Naive thymus-derived CD4-positive, alpha-beta T cell (primary cell): ENCODE results near the gene METRNL. TPM values are rescaled to one million over a fixed set of nuclear protein-coding genes. Genes with fewer than 3 reads are reported as not detected.

ENCODE experiments used
- ATAC-seq: fragments of 150-1000 bp; cut with Tn5 transposase; 2 replicates; pipeline ENCODE4 v1.10.0; 2021; ENCODE audit warnings: mild to moderate bottlenecking, moderate library complexity
- CTCF ChIA-PET: fragments of 350-600 bp; sonication (Branson Sonifier 250); formaldehyde crosslinking; loops from one replicate; lab custom pipeline; 2021; ENCODE audit warnings: antibody characterized with exemption; lab: Charles Lee
- POLR2A ChIA-PET: fragments of 350-600 bp; sonication (Branson Sonifier 250); formaldehyde crosslinking; loops from one replicate; lab custom pipeline; 2021; ENCODE audit warnings: antibody characterized with exemption, inconsistent platforms; lab: Charles Lee
- DNase-seq, 9 donors: peaks; one replicate each; pipeline versions ENCODE4 v3.0.0 to v3.0.0-alpha.2; 2020 to 2022; ENCODE audit warnings: mixed read lengths in 1 of 9
- H3K27ac ChIP-seq: one replicate; pipeline ENCODE4 v1.7.0; 2013; ENCODE audit warnings: mild to moderate bottlenecking, low read depth, low read length, moderate library complexity
- H3K27me3 ChIP-seq, 2 donors: one replicate each; pipeline ENCODE4 v1.7.0; 2013; ENCODE audit warnings: low read length in 2 of 2, mild to moderate bottlenecking in 2 of 2, moderate library complexity in 2 of 2; ENCODE audit not compliant: control insufficient read depth in 2 of 2, insufficient read depth in 2 of 2
- H3K36me3 ChIP-seq, 3 experiments: 1 replicate in 2 of 3; 2 replicates in 1 of 3; pipeline ENCODE4 v1.7.0; 2013; ENCODE audit warnings: low read length in 3 of 3, mild to moderate bottlenecking in 3 of 3, moderate library complexity in 1 of 3; ENCODE audit not compliant: insufficient read depth in 3 of 3, control insufficient read depth in 2 of 3
- H3K4me1 ChIP-seq, 2 donors: one replicate each; pipeline ENCODE4 v1.7.0; 2013; ENCODE audit warnings: low read length in 2 of 2, mild to moderate bottlenecking in 2 of 2, moderate library complexity in 1 of 2; ENCODE audit not compliant: control insufficient read depth in 2 of 2, insufficient read depth in 2 of 2
- H3K4me3 ChIP-seq: 2 replicates; pipeline ENCODE4 v1.7.0; 2013; ENCODE audit warnings: mild to moderate bottlenecking, low read length
- H3K9me3 ChIP-seq, 3 experiments: 1 replicate in 2 of 3; 2 replicates in 1 of 3; pipeline ENCODE4 v1.7.0; 2013; ENCODE audit warnings: low read length in 3 of 3; ENCODE audit not compliant: control insufficient read depth in 2 of 3
- H3K27ac Mint-ChIP-seq, 9 donors: one replicate each; pipeline ENCODE4 v1.8.0; 2020 to 2022; ENCODE audit warnings: mixed read lengths in 9 of 9, mild to moderate bottlenecking in 8 of 9, moderate library complexity in 5 of 9, inconsistent platforms in 2 of 9
- H3K27me3 Mint-ChIP-seq, 5 donors: one replicate each; pipeline ENCODE4 v1.8.0; 2021 to 2022; ENCODE audit warnings: mixed read lengths in 5 of 5, mild to moderate bottlenecking in 1 of 5
- H3K36me3 Mint-ChIP-seq, 5 donors: one replicate each; pipeline ENCODE4 v1.8.0; 2020 to 2022; ENCODE audit warnings: mixed read lengths in 5 of 5, mild to moderate bottlenecking in 3 of 5, inconsistent platforms in 1 of 5
- H3K4me1 Mint-ChIP-seq, 7 donors: one replicate each; pipeline ENCODE4 v1.8.0; 2020 to 2022; ENCODE audit warnings: mixed read lengths in 7 of 7, mild to moderate bottlenecking in 3 of 7, inconsistent platforms in 1 of 7
- H3K4me3 Mint-ChIP-seq, 10 donors: one replicate each; pipeline ENCODE4 v1.8.0; 2020 to 2022; ENCODE audit warnings: mild to moderate bottlenecking in 10 of 10, mixed read lengths in 10 of 10, moderate library complexity in 6 of 10, inconsistent platforms in 2 of 10
- H3K9me3 Mint-ChIP-seq, 11 donors: one replicate each; pipeline ENCODE4 v1.8.0; 2020 to 2022; ENCODE audit warnings: mixed read lengths in 11 of 11, mild to moderate bottlenecking in 4 of 11, inconsistent platforms in 1 of 11, moderate library complexity in 1 of 11
- intact Hi-C, 2 donors: fragments of 100-400 bp; cut with micrococcal nuclease; formaldehyde crosslinking; loops; one replicate each; pipeline ENCODE4 v1.15.1; 2023
- polyA plus RNA-seq, 2 donors: library from polyadenylated mRNA; unstranded; fragments of 300-500 nt; fragmentation: Illumina TruSeq; gene quantifications; one replicate each; pipeline ENCODE4 v1.2.3, GENCODE V29; 2021
- total RNA-seq, 6 experiments: library from RNA in 5 of 6; stranded (reverse) in 5 of 6; gene quantifications; 1 replicate in 5 of 6; 2 replicates in 1 of 6; pipeline ENCODE4 v1.2.3 and lab custom pipeline; 2021 to 2026

Gene METRNL
- total and polyA plus RNA-seq, 7 experiments from 2014 or later = 1.0 to 147 (median 10.3) TPM; not detected in 2

GRCh38 chr17:83103943-83104311 lies 24.5 kb downstream of the METRNL start:
- POLR2A ChIA-PET = no interaction called here

GRCh38 chr17:83104577-83105505 lies 25.4 kb downstream of the METRNL start:
- Histone ChIP-seq H3K27me3 (peaks cover 0 to 4% of the 10 kb centered on the region in 2 donors), H3K36me3 (no peaks in the 10 kb centered on the region), H3K4me3 (no peak overlapping the region), H3K27ac (no peak overlapping the region), H3K9me3 (no peaks in the 10 kb centered on the region), H3K4me1 (peaks cover 0 to 3% of the 10 kb centered on the region in 2 donors)
- intact Hi-C loops = no loop called here
- peaks cover 4 to 27% (median 18%) of the 10 kb centered on the region in 5 donors for H3K27me3 Mint-ChIP-seq
- H3K36me3 Mint-ChIP-seq = no peaks in the 10 kb centered on the region
- ChIA-PET POLR2A (no interaction called here), CTCF (no interaction called here)
- H3K9me3 Mint-ChIP-seq = no peaks in the 10 kb centered on the region
- H3K4me1 Mint-ChIP-seq = peaks cover 0 to 21% (median 0%) of the 10 kb centered on the region in 7 donors
- ATAC-seq (no peak), DNase-seq (no peak)
- H3K27ac Mint-ChIP-seq = no peak overlapping the region
- no peak overlapping the region for H3K4me3 Mint-ChIP-seq

More at GRCh38 chr17:83103943-83104311, 24.5 kb downstream of the METRNL start:
- no peaks in the 10 kb centered on the region for H3K9me3 Mint-ChIP-seq
- Histone ChIP-seq H3K27me3 (peaks cover 0 to 4% of the 10 kb centered on the region in 2 donors), H3K4me1 (peaks cover 0 to 7% of the 10 kb centered on the region in 2 donors), H3K9me3 (no peaks in the 10 kb centered on the region), H3K4me3 (no peak overlapping the region), H3K27ac (no peak overlapping the region), H3K36me3 (no peaks in the 10 kb centered on the region)
- peaks cover 4 to 25% (median 18%) of the 10 kb centered on the region in 5 donors for H3K27me3 Mint-ChIP-seq
- H3K27ac Mint-ChIP-seq = no peak overlapping the region
- H3K4me1 Mint-ChIP-seq = peaks cover 0 to 21% (median 2%) of the 10 kb centered on the region in 7 donors
- intact Hi-C loops = no loop called here
- DNase-seq (no peak), ATAC-seq (no peak)
- H3K36me3 Mint-ChIP-seq = no peaks in the 10 kb centered on the region
- CTCF ChIA-PET = no interaction called here
- H3K4me3 Mint-ChIP-seq = peak overlapping the region in 3 of 10 donors; percentile 47 to 62 (median 55)

GRCh38 chr17:83105512-83105911 lies 26.1 kb downstream of the METRNL start:
- Mint-ChIP-seq H3K27ac (no peak overlapping the region), H3K27me3 (peaks cover 3 to 21% (median 12%) of the 10 kb centered on the region in 5 donors), H3K4me3 (no peak overlapping the region), H3K36me3 (no peaks in the 10 kb centered on the region), H3K4me1 (peaks cover 0 to 17% (median 0%) of the 10 kb centered on the region in 7 donors), H3K9me3 (no peaks in the 10 kb centered on the region)
- POLR2A ChIA-PET = no interaction called here
- no peak overlapping the region for H3K27ac ChIP-seq
- ATAC-seq (no peak), DNase-seq (no peak)
- intact Hi-C loops = no loop called here
- H3K4me3 ChIP-seq = no peak overlapping the region
- no peaks in the 10 kb centered on the region for H3K9me3 ChIP-seq
- no peaks in the 10 kb centered on the region for H3K27me3 ChIP-seq
- no peaks in the 10 kb centered on the region for H3K36me3 ChIP-seq
- CTCF ChIA-PET = no interaction called here
- peaks cover 0 to 3% of the 10 kb centered on the region in 2 donors for H3K4me1 ChIP-seq

- Histone ChIP-seq H3K9me3 (no peaks in the 10 kb centered on the region), H3K4me3 (no peak overlapping the region), H3K36me3 (no peaks in the 10 kb centered on the region), H3K27me3 (no peaks in the 10 kb centered on the region), H3K27ac (no peak overlapping the region), H3K4me1 (peaks cover 0 to under 1% of the 10 kb centered on the region in 2 donors)
- peaks cover 4 to 21% (median 10%) of the 10 kb centered on the region in 5 donors for H3K27me3 Mint-ChIP-seq
- no peak overlapping the region for H3K4me3 Mint-ChIP-seq
- POLR2A ChIA-PET = no interaction called here
- CTCF ChIA-PET = no interaction called here
- H3K4me1 Mint-ChIP-seq = peaks cover 0 to 12% (median 0%) of the 10 kb centered on the region in 7 donors
- DNase-seq (no peak), ATAC-seq (no peak)
- intact Hi-C loops = no loop called here
- no peaks in the 10 kb centered on the region for H3K36me3 Mint-ChIP-seq
- no peak overlapping the region for H3K27ac Mint-ChIP-seq
- H3K9me3 Mint-ChIP-seq = no peaks in the 10 kb centered on the region
Observed at GRCh38 chr17:83106056-83106588, 26.7 kb downstream of the METRNL start.

GRCh38 chr17:83106913-83107655 lies 27.7 kb downstream of the METRNL start:
- Histone ChIP-seq H3K4me3 (no peak overlapping the region), H3K4me1 (no peaks in the 10 kb centered on the region), H3K27ac (no peak overlapping the region), H3K9me3 (no peaks in the 10 kb centered on the region), H3K27me3 (no peaks in the 10 kb centered on the region), H3K36me3 (no peaks in the 10 kb centered on the region)
- Mint-ChIP-seq H3K27me3 (peaks cover 4 to 21% (median 11%) of the 10 kb centered on the region in 5 donors), H3K36me3 (no peaks in the 10 kb centered on the region), H3K9me3 (no peaks in the 10 kb centered on the region), H3K4me3 (no peak overlapping the region), H3K4me1 (peaks cover 0 to 8% (median 0%) of the 10 kb centered on the region in 7 donors), H3K27ac (no peak overlapping the region)
- ATAC-seq (no peak), DNase-seq (no peak)
- CTCF ChIA-PET = no interaction called here
- POLR2A ChIA-PET = no interaction called here
- intact Hi-C loops = no loop called here

GRCh38 chr17:83107656-83108048 lies 28.2 kb downstream of the METRNL start:
- POLR2A ChIA-PET = no interaction called here
- intact Hi-C loops = no loop called here
- Mint-ChIP-seq H3K36me3 (no peaks in the 10 kb centered on the region), H3K4me3 (no peak overlapping the region), H3K9me3 (no peaks in the 10 kb centered on the region), H3K27ac (no peak overlapping the region), H3K27me3 (peaks cover 4 to 23% (median 11%) of the 10 kb centered on the region in 5 donors), H3K4me1 (peaks cover 0 to 8% (median 0%) of the 10 kb centered on the region in 7 donors)
- H3K27me3 ChIP-seq = no peaks in the 10 kb centered on the region
- no peak for ATAC-seq
- H3K4me1 ChIP-seq = no peaks in the 10 kb centered on the region
- H3K27ac ChIP-seq = no peak overlapping the region
- no peaks in the 10 kb centered on the region for H3K36me3 ChIP-seq
- no peaks in the 10 kb centered on the region for H3K9me3 ChIP-seq
- CTCF ChIA-PET = no interaction called here
- H3K4me3 ChIP-seq = no peak overlapping the region
- no peak for DNase-seq
